ENCODE data around the gene LHX2.

Gene LHX2

DNA sequence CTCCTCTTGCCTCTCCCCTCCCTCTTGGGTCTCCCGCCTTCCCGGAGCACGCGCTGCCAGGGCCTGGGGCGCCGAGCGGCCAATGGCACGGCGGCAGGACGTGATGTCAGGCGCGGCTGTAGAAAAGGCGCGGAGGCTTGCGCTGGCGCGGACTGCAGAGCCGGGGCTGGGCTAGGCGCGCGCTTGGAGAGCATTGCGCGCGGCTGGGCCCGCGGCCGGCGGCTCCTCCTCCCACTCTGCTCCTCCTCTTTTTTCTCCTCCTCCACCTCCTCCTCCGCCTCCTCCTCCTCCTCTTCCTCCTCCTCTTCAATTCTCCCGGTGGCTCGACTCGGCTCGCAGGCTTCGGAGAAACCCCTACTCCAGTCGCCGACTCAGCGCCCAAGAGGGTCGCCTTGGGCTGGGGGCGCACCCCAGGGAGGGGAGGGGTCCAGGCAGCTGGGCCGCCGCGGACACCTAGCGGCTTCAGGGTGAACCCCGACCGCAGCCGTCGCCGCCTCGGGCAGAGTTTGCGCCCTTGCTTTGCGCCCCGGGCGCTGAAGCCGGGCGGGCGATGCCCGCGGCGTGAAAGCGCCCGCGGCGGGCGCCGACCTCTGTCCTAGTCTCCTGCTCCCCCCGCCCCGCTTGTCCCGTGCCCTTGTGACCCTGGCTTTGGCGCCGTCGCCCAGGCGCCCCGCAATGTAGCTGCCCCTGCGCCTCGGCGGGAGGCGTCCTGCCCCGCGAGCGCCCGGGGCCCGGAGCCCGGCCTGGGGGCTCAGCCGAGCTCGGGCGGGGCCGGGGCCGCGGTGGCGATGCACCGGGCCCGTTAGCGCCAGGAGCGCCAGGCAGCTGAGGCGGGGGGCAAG lies at the start of gene LHX2:
LHX2 (plus strand) TSS at position 309 of the 842 bp plus-strand sequence. CDS start 581 bp downstream, outside the sequence.
- TF ChIP-seq, protein P1, sequence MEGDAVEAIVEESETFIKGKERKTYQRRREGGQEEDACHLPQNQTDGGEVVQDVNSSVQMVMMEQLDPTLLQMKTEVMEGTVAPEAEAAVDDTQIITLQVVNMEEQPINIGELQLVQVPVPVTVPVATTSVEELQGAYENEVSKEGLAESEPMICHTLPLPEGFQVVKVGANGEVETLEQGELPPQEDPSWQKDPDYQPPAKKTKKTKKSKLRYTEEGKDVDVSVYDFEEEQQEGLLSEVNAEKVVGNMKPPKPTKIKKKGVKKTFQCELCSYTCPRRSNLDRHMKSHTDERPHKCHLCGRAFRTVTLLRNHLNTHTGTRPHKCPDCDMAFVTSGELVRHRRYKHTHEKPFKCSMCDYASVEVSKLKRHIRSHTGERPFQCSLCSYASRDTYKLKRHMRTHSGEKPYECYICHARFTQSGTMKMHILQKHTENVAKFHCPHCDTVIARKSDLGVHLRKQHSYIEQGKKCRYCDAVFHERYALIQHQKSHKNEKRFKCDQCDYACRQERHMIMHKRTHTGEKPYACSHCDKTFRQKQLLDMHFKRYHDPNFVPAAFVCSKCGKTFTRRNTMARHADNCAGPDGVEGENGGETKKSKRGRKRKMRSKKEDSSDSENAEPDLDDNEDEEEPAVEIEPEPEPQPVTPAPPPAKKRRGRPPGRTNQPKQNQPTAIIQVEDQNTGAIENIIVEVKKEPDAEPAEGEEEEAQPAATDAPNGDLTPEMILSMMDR (IDR thresholded peaks at IDR 0.05; ENCODE audit: control extremely low read depth, extremely low read depth, low read depth, missing control alignments) = no peak
- no peak for DNase-seq (ENCODE audit: extremely low spot score)
- POLR2A ChIA-PET = no interaction called here
- CTCF ChIA-PET = interaction anchor here (0.7 to 2.1 kb wide), 3 partner anchors 8 to 29 kb away, joined by 3 to 8 read pairs (median 3); no protein-coding TSS in a partner anchor

GRCh38 chr9:123964761-123965160 lies 46.8 kb upstream of the LHX2 start:
- POLR2A ChIA-PET = no interaction called here
- TF ChIP-seq, protein P1 (IDR thresholded peaks at IDR 0.05; ENCODE audit: control extremely low read depth, extremely low read depth, low read depth, missing control alignments) = no peak

GRCh38 chr9:123965801-123966686 lies 45.5 kb upstream of the LHX2 start:
- TF ChIP-seq, protein P1 (IDR thresholded peaks at IDR 0.05; ENCODE audit: control extremely low read depth, extremely low read depth, low read depth, missing control alignments) = no peak
- DNase-seq (ENCODE audit: extremely low spot score) = no peak
- ChIA-PET POLR2A (no interaction called here), CTCF (interaction anchor here (0.9 to 1.2 kb wide), 2 partner anchors 10 to 28 kb away, joined by 3 read pairs; no protein-coding TSS in a partner anchor)

More at GRCh38 chr9:123964761-123965160, 46.8 kb upstream of the LHX2 start:
- CTCF ChIA-PET = no interaction called here
- no peak for DNase-seq (ENCODE audit: extremely low spot score)

- ChIA-PET CTCF (interaction anchor here (1.4 to 1.8 kb wide), 3 partner anchors 9 to 74 kb away, joined by 6 to 7 read pairs (median 7); no protein-coding TSS in a partner anchor), POLR2A (no interaction called here)
- TF ChIP-seq, protein P1 (IDR thresholded peaks at IDR 0.05; ENCODE audit: control extremely low read depth, extremely low read depth, low read depth, missing control alignments) = no peak
- no peak for DNase-seq (ENCODE audit: extremely low spot score)
Measured at GRCh38 chr9:123967323-123967722, 44.2 kb upstream of the LHX2 start.

GRCh38 chr9:123972618-123973017 lies 39.0 kb upstream of the LHX2 start:
- ChIA-PET CTCF (no interaction called here), POLR2A (no interaction called here)
- TF ChIP-seq, protein P1 (IDR thresholded peaks at IDR 0.05; ENCODE audit: control extremely low read depth, extremely low read depth, low read depth, missing control alignments) = no peak
- DNase-seq (ENCODE audit: extremely low spot score) = no peak

- ChIA-PET POLR2A (no interaction called here), CTCF (interaction anchor here (1.1 kb wide), 1 partner anchor 32 kb away, joined by 3 read pairs; no protein-coding TSS in a partner anchor)
- DNase-seq (ENCODE audit: extremely low spot score) = no peak
- TF ChIP-seq, protein P1 (IDR thresholded peaks at IDR 0.05; ENCODE audit: control extremely low read depth, extremely low read depth, low read depth, missing control alignments) = no peak
Measured at GRCh38 chr9:123973590-123974223, 37.9 kb upstream of the LHX2 start.
